SJSA1 (cell line): ENCODE results near the gene CFAP61. TPM values are rescaled to one million over a fixed set of nuclear protein-coding genes. Genes with fewer than 3 reads are reported as not detected.
"Not testable (repeated sequence)": the region's sequence is repeated elsewhere in the genome, so short reads cannot be mapped to it uniquely, and the experiment has no call there.

ENCODE experiments used
- DNase-seq, 2 experiments: peaks; one replicate each; pipeline ENCODE4 v3.0.0-alpha.2; 2015 to 2020; ENCODE audit warnings: low spot score in 2 of 2, low read depth in 1 of 2
- H3K27ac ChIP-seq: fragments of 250-450 bp; sonication (Bioruptor Pico); 2 replicates; pipeline ENCODE4 v1.5.1; 2020; ENCODE audit warnings: mild to moderate bottlenecking, moderate library complexity
- H3K27me3 ChIP-seq: fragments of 250-450 bp; sonication (Bioruptor Pico); replicated peaks from 2 replicates; pipeline ENCODE4 v1.5.1; 2020; ENCODE audit warnings: mild to moderate bottlenecking, moderate library complexity
- H3K36me3 ChIP-seq: fragments of 250-450 bp; sonication (Bioruptor Pico); 2 replicates; pipeline ENCODE4 v1.5.1; 2020; ENCODE audit warnings: mild to moderate bottlenecking
- H3K4me1 ChIP-seq: fragments of 250-450 bp; sonication (Bioruptor Pico); replicated peaks from 2 replicates; pipeline ENCODE4 v1.6.1; 2021; ENCODE audit warnings: mild to moderate bottlenecking
- H3K4me3 ChIP-seq: fragments of 250-450 bp; sonication (Bioruptor Pico); 2 replicates; pipeline ENCODE4 v1.5.1; 2020; ENCODE audit warnings: mild to moderate bottlenecking
- H3K9me3 ChIP-seq: fragments of 250-450 bp; sonication (Bioruptor Pico); replicated peaks from 2 replicates; pipeline ENCODE4 v1.5.1; 2020; ENCODE audit warnings: mild to moderate bottlenecking
- total RNA-seq: library from RNA; depleted of rRNA; stranded (reverse); fragments of >200 nt; shearing (Covaris generic); gene quantifications from 2 replicates; pipeline ENCODE4 v1.2.3, GENCODE V29; 2014

CFAP61 gene
- total RNA-seq, 1 experiment from 2014 or later = not detected

DNA sequence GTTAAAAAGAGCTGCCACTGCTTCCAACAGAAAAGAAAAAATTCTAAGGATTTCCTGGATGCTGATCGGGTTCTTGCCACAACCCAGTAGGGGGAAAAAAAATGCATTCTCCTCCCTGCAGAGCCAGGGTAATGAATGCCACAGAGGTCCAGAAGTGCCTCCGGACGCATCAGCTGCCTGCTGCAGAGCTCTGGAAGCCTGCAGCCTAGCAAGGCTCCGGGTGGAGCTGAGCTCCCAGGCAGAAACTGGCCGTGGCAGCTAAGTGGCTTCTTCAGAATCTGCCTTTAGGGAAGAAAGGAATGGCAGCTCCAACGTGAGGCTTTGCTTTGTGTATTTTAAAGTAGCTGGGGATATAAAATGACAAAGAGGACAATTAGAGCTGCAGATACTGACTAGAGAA is 155.0 kb downstream of the CFAP61 start:
- no peaks in the 10 kb centered on the region; the same call in 1 of the 2 replicates for H3K4me1 ChIP-seq
- H3K27me3 ChIP-seq = no peaks in the 10 kb centered on the region
- no peaks in the 10 kb centered on the region for H3K36me3 ChIP-seq
- H3K9me3 ChIP-seq = no peaks in the 10 kb centered on the region
- no peak overlapping the region for H3K27ac ChIP-seq
- DNase-seq = no peak
- no peak overlapping the region for H3K4me3 ChIP-seq

DNA sequence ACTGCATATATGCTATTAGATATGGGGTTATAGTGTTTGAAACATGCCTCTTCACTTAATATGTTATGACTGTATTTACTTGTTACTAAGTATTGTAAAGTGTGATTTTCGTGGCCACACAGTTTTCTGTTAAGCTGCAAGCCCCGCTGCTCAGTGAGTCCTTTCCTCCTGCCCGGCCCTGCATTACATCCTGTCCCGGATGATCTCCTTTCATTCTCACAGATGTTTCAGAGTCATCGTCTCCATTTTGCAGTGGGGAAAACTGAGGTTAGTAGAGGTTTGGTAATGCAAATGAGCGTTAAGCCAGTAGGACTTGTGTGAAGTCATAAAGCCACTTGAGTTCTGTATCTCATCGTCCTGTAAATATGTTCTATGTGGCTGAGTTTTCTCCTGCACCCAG is 155.5 kb downstream of the CFAP61 start:
- no peaks in the 10 kb centered on the region; the same call in 1 of the 2 replicates for H3K4me1 ChIP-seq
- H3K36me3 ChIP-seq = no peaks in the 10 kb centered on the region
- no peak overlapping the region for H3K4me3 ChIP-seq
- DNase-seq = no peak
- no peaks in the 10 kb centered on the region for H3K27me3 ChIP-seq
- H3K27ac ChIP-seq = no peak overlapping the region
- no peaks in the 10 kb centered on the region for H3K9me3 ChIP-seq

DNA sequence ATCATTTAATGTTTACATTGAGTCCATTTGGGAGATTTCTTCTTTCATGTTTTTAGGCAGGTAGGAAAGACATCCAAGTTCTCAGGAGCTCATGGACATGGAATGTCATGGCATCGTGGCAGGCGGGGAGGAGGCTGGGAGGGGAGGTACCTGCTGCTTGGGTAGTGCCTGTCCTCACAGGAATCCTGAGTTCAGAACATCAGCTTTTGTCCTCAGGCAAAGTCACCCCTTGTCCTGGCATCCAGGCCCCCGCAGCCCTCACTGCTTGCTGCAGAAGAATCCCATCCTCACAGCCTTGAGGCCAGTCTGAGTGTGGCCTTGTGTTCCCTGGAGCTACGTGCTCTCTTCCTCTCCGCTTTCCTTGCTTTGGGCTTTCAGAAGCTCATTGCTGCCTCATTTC is 157.4 kb downstream of the CFAP61 start:
- Histone ChIP-seq H3K36me3 (no peaks in the 10 kb centered on the region), H3K27ac (no peak overlapping the region), H3K4me1 (no peaks in the 10 kb centered on the region; the same call in 1 of the 2 replicates), H3K27me3 (no peaks in the 10 kb centered on the region), H3K4me3 (no peak overlapping the region), H3K9me3 (no peaks in the 10 kb centered on the region)
- no peak for DNase-seq

DNA sequence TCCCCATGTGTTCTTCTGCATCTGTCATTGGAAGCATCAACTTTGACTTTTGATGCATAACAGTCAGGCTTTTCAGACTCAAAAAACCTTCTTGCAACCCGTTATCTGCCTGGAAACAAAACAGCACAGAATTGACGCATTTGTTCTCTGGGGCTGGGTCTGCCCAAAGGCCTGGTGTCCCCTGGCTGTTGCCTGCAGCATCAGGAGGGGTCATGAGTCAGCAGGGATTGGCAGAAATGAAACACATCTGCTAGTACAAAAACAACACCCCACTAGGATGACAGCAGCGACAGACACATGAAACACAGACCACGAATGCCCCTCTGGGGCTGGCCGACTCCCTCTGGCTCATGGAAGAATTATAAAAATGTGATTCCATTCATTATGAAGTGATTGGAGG is 158.0 kb downstream of the CFAP61 start:
- H3K27ac ChIP-seq = no peak overlapping the region
- no peaks in the 10 kb centered on the region for H3K9me3 ChIP-seq
- no peaks in the 10 kb centered on the region for H3K27me3 ChIP-seq
- no peaks in the 10 kb centered on the region for H3K36me3 ChIP-seq
- no peak overlapping the region for H3K4me3 ChIP-seq
- no peak for DNase-seq
- no peaks in the 10 kb centered on the region; the same call in 1 of the 2 replicates for H3K4me1 ChIP-seq

DNA sequence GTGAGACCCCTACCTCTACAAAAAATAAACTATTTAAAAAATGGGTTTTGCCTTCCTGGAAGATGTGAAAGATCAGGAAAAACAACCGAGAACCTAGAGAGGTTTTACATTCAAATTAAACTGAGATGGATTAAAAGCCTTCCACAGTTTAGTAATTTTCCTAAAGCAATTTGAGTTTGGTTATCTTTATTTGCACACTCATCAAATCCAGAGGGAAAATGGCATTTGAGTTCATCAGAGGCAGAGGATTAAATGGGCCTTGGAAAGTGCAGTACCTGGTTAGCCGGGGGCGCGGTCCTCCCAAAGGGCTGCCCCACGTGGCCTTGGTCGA is 158.6 kb downstream of the CFAP61 start:
- H3K27me3 ChIP-seq = no peaks in the 10 kb centered on the region
- H3K4me3 ChIP-seq = no peak overlapping the region
- no peaks in the 10 kb centered on the region for H3K9me3 ChIP-seq
- no peak for DNase-seq
- H3K36me3 ChIP-seq = no peaks in the 10 kb centered on the region
- no peaks in the 10 kb centered on the region; the same call in 1 of the 2 replicates for H3K4me1 ChIP-seq
- no peak overlapping the region for H3K27ac ChIP-seq

DNA sequence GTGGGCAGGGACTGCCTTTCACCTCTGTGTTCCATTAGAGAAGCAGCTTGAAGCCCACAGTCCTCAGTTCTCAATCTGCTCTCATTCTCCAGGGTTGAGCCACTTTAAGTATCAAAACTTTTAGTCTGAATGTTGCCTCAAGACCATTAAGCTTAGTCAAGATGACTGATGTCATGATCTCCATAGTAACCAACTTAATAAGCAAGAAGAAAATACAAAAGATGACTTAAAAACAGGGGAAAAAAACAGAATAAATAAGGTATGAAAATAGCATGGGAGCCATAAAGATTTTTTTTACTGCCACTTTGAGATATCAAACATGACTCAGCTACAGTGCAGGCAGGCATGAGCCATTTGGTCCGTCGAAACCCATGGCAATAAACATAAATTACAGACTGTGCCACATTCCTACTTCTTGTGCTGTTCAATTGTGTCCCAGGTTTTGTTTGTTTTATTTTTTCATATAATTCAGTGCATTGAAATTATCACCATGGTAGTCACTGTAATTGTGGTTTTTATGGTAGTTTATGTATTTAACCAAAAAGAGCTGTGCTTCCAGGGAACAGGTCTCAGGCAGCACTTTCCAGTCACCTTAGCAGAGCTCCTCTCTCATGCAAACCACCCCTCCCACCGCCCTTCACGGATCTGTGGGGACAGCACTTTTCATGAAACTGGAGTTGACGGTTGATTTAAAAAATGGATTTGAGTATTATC is 159.1 kb downstream of the CFAP61 start:
- H3K27ac ChIP-seq = no peak overlapping the region
- no peaks in the 10 kb centered on the region for H3K27me3 ChIP-seq
- H3K4me1 ChIP-seq = no peaks in the 10 kb centered on the region; the same call in 1 of the 2 replicates
- H3K9me3 ChIP-seq = no peaks in the 10 kb centered on the region
- H3K36me3 ChIP-seq = no peaks in the 10 kb centered on the region
- H3K4me3 ChIP-seq = no peak overlapping the region
- DNase-seq = peak in 1 of 2 experiments; percentile 26

DNA sequence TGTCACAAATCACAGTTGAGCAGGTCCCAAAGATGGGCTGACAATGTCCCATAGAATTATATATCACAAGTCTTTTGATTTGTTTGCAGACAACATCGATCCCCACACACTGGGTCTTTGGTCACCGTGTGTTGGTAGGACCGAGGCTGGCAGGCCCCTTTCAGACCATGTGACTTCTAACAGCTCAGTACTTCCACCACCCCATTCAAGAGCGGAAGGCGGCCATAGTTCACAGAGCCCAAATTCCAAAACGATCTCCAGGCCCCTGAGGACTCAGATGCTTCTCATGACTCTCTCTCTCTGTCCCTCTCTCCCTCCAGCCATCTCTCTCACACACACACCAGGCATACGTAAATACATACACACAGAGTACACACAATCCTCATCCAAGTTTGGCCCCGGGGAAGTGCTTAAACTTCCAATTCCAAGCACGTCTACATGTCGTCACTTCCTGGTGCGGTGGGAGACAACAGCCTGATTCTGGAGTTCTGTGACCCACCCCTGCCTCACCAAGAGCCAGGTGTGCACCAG is 159.7 kb downstream of the CFAP61 start:
- no peak overlapping the region for H3K4me3 ChIP-seq
- H3K9me3 ChIP-seq = no peaks in the 10 kb centered on the region
- no peak for DNase-seq
- H3K27me3 ChIP-seq = no peaks in the 10 kb centered on the region
- H3K27ac ChIP-seq = no peak overlapping the region
- H3K36me3 ChIP-seq = no peaks in the 10 kb centered on the region
- no peaks in the 10 kb centered on the region; the same call in 1 of the 2 replicates for H3K4me1 ChIP-seq

DNA sequence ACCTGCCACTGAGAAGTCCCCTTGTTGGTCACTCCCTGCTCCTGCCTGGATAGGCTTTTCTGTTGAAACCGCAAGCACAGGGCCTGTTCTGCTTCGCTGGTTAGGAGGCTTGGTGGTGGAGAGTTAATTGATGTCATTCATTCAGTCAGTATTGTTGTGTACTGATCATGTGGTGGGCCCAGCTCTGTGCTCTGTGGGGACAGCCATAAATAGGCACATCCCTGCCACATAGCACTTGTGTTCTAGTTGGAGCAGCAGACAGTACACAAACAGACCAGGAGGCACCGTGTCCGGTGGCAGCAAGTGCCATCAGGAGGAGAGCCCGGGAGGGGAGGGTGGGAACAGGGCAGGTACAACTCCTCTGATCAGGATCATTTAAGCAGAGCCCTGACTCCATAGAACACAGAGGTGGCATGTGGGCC is 160.4 kb downstream of the CFAP61 start:
- Histone ChIP-seq H3K4me3 (no peak overlapping the region), H3K4me1 (no peaks in the 10 kb centered on the region; the same call in 1 of the 2 replicates), H3K27me3 (no peaks in the 10 kb centered on the region), H3K9me3 (no peaks in the 10 kb centered on the region), H3K36me3 (no peaks in the 10 kb centered on the region), H3K27ac (no peak overlapping the region)
- no peak for DNase-seq

DNA sequence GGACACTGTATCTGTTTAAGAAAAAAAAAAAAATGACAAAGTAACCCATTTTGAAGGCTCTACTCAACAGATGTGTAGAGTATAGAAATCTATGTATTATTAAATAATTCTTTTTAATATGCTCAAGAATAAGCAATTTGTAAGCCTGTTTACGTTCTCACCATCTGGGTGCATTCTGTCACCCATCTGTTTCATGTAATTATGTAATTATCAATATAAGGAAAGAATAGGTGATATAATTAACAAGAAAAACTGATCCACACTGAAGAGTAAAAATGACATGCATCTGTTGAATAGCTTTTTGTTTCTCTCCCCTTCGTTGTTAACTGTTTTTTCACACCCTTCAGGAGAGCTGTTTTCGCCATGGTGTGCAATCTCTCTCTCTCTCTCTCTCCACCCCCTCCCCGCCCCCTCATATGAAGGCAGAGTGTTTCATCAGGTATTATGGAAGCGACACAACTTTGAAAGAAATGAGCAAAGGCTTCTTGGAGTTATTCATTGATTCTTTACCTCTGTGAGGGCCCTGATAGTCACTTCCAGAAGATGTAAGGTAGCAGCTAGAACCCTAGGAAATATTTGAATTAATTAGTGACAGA is 161.3 kb downstream of the CFAP61 start:
- Histone ChIP-seq H3K27ac (no peak overlapping the region), H3K4me3 (no peak overlapping the region), H3K4me1 (no peaks in the 10 kb centered on the region; the same call in 1 of the 2 replicates), H3K9me3 (no peaks in the 10 kb centered on the region), H3K36me3 (no peaks in the 10 kb centered on the region), H3K27me3 (no peaks in the 10 kb centered on the region)
- DNase-seq = no peak

DNA sequence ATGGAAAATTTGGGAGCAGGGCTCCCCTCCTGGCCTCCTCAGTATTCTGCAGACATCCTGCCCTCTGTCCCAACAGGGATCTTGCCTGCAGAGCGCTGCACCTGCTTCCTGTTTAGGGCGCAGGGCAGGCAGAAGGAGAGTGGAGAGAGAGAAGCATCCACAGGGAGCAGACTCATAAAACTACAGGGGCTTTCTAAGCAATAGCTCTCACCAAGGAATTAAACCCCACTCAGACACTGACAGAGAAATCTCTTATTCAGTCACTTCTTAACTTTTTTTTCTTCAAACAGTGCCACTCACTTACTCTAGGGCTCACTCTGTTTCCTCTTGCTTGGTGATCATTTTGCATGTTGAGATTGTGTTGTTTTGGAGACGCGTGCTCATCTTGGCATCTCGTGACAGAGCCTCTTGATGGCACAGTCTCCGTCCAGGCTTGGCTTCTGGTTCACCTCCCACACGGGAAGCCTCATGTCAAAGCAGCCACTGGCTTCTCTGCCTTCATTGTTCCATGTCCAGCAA is 162.5 kb downstream of the CFAP61 start:
- H3K27me3 ChIP-seq = no peaks in the 10 kb centered on the region
- H3K9me3 ChIP-seq = no peaks in the 10 kb centered on the region
- no peak for DNase-seq
- no peak overlapping the region for H3K4me3 ChIP-seq
- no peak overlapping the region for H3K27ac ChIP-seq
- no peaks in the 10 kb centered on the region; the same call in 1 of the 2 replicates for H3K4me1 ChIP-seq
- no peaks in the 10 kb centered on the region for H3K36me3 ChIP-seq

DNA sequence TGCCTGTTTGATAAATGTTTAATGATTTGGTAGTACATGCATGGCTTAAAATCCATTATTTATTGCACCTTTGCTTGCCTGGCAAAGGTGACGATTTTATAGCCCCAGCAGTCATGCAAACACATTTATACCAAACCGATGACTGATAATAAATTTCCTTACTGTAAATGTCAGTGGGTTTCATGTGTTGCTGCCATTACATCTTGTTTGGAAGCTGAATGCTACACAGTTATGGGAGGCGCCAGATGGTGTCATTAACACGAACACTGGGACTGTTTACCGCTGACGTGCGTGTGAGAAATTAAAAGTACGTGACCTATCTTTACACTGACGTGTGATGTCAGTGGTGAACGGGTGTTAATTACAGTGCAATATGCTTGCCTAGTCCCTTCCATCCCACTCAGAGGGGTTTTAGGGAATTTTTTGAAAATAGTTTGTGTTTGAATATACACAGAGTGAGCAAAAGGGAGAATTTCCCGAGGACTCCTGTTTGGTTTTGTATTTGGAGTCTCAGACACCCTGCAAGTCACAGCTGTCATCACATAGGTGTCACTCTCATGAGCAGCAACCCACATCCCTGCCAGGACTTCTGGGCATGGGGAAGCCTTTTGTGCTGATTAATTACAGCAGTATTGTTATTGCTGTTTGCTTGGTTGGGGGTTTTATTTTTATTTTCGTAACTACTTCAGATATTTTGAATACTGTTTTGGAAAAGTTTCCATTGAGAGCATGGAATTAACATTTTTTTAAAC is 163.8 kb downstream of the CFAP61 start:
- H3K36me3 ChIP-seq = no peaks in the 10 kb centered on the region
- no peak overlapping the region for H3K4me3 ChIP-seq
- DNase-seq = no peak
- H3K27me3 ChIP-seq = no peaks in the 10 kb centered on the region
- H3K9me3 ChIP-seq = no peaks in the 10 kb centered on the region
- H3K4me1 ChIP-seq = no peaks in the 10 kb centered on the region; the same call in 1 of the 2 replicates
- no peak overlapping the region for H3K27ac ChIP-seq

DNA sequence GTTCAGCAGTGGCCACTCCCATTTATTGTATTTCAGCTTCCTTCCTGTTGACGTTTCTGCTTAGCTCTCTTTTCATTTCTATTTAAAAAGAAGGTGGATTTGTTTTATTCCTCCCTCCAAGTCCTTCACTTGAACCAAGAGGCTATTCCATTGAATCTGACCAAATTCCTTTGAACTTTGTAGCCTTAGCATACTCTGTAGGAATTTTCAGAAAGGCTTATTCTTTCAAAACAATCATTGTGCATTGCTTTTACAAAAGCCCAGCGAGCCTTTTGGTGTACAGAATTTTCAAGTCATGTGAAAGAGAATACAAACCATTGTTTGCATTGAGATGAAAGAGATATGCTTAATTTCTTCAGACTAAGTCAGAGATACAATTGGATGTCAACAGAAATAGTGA is 164.6 kb downstream of the CFAP61 start:
- no peaks in the 10 kb centered on the region for H3K27me3 ChIP-seq
- no peaks in the 10 kb centered on the region for H3K4me1 ChIP-seq
- H3K9me3 ChIP-seq = no peaks in the 10 kb centered on the region
- no peak overlapping the region for H3K27ac ChIP-seq
- H3K36me3 ChIP-seq = no peaks in the 10 kb centered on the region
- DNase-seq = no peak
- no peak overlapping the region for H3K4me3 ChIP-seq

DNA sequence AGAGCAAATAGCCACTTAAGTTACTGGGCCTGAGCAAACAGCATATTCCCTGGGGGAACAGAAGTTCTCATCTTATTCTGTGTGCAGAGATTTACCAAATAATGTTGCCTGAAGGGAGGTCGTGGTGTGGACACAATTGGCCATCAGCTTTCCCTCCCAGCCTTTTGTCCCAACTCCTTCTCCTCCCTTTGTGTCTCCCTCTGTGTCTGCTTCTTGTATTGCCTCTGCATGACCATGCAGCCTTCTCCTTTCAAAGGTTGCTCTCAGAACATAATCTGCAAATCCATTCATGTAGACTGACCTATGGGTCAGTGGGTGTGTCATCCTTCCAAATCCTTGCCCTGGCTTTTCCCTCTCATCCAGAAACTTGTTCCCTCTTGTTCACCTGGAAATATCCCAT is 165.3 kb downstream of the CFAP61 start:
- Histone ChIP-seq H3K9me3 (no peaks in the 10 kb centered on the region), H3K4me3 (no peak overlapping the region), H3K36me3 (no peaks in the 10 kb centered on the region), H3K27me3 (no peaks in the 10 kb centered on the region; the same call in 1 of the 2 replicates), H3K4me1 (no peaks in the 10 kb centered on the region), H3K27ac (no peak overlapping the region)
- no peak for DNase-seq

DNA sequence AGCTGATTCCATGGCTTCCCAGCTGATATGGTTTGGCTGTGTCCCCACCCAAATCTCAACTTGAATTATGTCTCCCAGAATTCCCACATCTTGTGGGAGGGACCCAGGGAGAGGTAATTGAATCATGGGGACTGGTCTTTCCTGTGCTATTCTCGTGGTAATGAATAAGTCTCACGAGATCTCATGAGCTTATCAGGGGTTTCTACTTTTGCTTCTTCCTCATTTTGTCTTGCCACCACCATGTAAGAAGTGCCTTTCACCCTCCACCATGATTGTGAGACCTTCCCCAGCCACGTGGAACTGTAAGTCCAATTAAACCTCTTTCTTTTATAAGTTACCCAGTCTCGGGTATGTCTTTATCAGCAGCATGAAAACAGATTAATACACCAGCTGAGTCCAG is 165.8 kb downstream of the CFAP61 start:
- not testable (repeated sequence) for H3K9me3 ChIP-seq, H3K27me3 ChIP-seq, H3K4me1 ChIP-seq, H3K4me3 ChIP-seq, H3K36me3 ChIP-seq, DNase-seq, H3K27ac ChIP-seq
